OCI-LY3 (cell line): ENCODE results near the gene CAMTA2.

Source experiments
- H2AFZ ChIP-seq: fragments of 200-600, 300-600 bp; shearing (Covaris generic); 2 replicates; pipeline ENCODE4 v1.6.0; 2014; ENCODE audit warnings: antibody characterized with exemption, low read depth, low read length
- H3K27ac ChIP-seq: fragments of 200-600, 300-600 bp; sonication (generic); 2 replicates; pipeline ENCODE4 v1.5.1; 2014; ENCODE audit warnings: mild to moderate bottlenecking, low read length, moderate library complexity, mixed read lengths
- H3K27me3 ChIP-seq: fragments of 200-600, 300-600 bp; sonication (generic); 2 replicates; pipeline ENCODE4 v1.6.1; 2014; ENCODE audit warnings: low read depth, low read length, mixed read lengths
- H3K36me3 ChIP-seq: fragments of 200-600, 300-600 bp; sonication (generic); replicated peaks from 2 replicates; pipeline ENCODE3; 2014; ENCODE audit warnings: low read depth, low read length, mixed read lengths
- H3K4me1 ChIP-seq: fragments of 300-600, 200-600 bp; sonication (generic); 2 replicates; pipeline ENCODE4 v1.6.1; 2014; ENCODE audit warnings: low read length, mixed read lengths
- H3K4me2 ChIP-seq: fragments of 200-600, 300-600 bp; sonication (generic); 2 replicates; pipeline ENCODE4 v1.6.1; 2014; ENCODE audit warnings: low read length, mixed read lengths
- H3K4me3 ChIP-seq: fragments of 300-600, 200-600 bp; sonication (generic); 2 replicates; pipeline ENCODE4 v1.5.1; 2014; ENCODE audit warnings: antibody characterized with exemption, mild to moderate bottlenecking, low read length, moderate library complexity
- H3K79me2 ChIP-seq: fragments of 300-600, 200-600 bp; shearing (Covaris generic); 2 replicates; pipeline ENCODE4 v1.6.1; 2014; ENCODE audit warnings: mild to moderate bottlenecking, low read length, mixed read lengths
- H3K9ac ChIP-seq: fragments of 300-600, 200-600 bp; shearing (Covaris generic); 2 replicates; pipeline ENCODE4 v1.6.0; 2014; ENCODE audit warnings: mild to moderate bottlenecking, low read length, moderate library complexity
- H3K9me3 ChIP-seq: fragments of 200-600, 300-600 bp; shearing (Covaris generic); 2 replicates; pipeline ENCODE4 v1.6.1; 2014; ENCODE audit warnings: low read length, mixed read lengths; ENCODE audit not compliant: insufficient read depth
- H4K20me1 ChIP-seq: fragments of 200-600, 300-600 bp; sonication (generic); 2 replicates; pipeline ENCODE4 v1.6.1; 2016; ENCODE audit warnings: low read length, mixed read lengths; ENCODE audit not compliant: insufficient read depth
- EZH2phosphoT487 ChIP-seq: fragments of 200-600 bp; shearing (Covaris generic); IDR thresholded peaks from 2 replicates; pipeline ENCODE4 v1.6.1; 2018; ENCODE audit warnings: antibody characterized with exemption, mixed run types, low read depth
- TF ChIP-seq, protein P1 (sequence below): fragments of 200-600, 300-600 bp; sonication (generic); IDR thresholded peaks from 2 replicates; pipeline ENCODE4 v1.5.1; 2014; ENCODE audit warnings: antibody characterized with exemption, low read length, low read depth

CAMTA2 gene

GRCh38 chr17:4997302-4998026 lies 10.0 kb upstream of the CAMTA2 start, which contains the start of the genes INCA1 and KIF1C:
INCA1 (minus strand) TSS chr17:4997522; CDS start chr17:4994437, 3,085 bp downstream.
KIF1C (plus strand) TSS chr17:4997950; CDS start chr17:5000247, 2,297 bp downstream.
- Histone ChIP-seq H4K20me1 (no peaks in the 10 kb centered on the region), H3K4me2 (peak within 1 kb of the TSS; percentile 90), H3K36me3 (peaks cover 17% of the 10 kb centered on the region), H2AFZ (no peak within 1 kb of the TSS), H3K9me3 (no peaks in the 10 kb centered on the region), H3K4me3 (peak within 1 kb of the TSS; percentile 100), H3K27me3 (no peaks in the 10 kb centered on the region), H3K4me1 (peaks cover 13% of the 10 kb centered on the region), H3K79me2 (peaks cover 24% of the 10 kb centered on the region), H3K9ac (peak within 1 kb of the TSS; percentile 99), H3K27ac (peak within 1 kb of the TSS; percentile 70)
- TF ChIP-seq, protein P1, sequence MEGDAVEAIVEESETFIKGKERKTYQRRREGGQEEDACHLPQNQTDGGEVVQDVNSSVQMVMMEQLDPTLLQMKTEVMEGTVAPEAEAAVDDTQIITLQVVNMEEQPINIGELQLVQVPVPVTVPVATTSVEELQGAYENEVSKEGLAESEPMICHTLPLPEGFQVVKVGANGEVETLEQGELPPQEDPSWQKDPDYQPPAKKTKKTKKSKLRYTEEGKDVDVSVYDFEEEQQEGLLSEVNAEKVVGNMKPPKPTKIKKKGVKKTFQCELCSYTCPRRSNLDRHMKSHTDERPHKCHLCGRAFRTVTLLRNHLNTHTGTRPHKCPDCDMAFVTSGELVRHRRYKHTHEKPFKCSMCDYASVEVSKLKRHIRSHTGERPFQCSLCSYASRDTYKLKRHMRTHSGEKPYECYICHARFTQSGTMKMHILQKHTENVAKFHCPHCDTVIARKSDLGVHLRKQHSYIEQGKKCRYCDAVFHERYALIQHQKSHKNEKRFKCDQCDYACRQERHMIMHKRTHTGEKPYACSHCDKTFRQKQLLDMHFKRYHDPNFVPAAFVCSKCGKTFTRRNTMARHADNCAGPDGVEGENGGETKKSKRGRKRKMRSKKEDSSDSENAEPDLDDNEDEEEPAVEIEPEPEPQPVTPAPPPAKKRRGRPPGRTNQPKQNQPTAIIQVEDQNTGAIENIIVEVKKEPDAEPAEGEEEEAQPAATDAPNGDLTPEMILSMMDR = no peak
- TF ChIP-seq EZH2phosphoT487 = no peak

GRCh38 chr17:4994081-4994595 lies 6.7 kb upstream of the CAMTA2 start:
- TF ChIP-seq, protein P1 = no peak
- no peak for TF ChIP-seq EZH2phosphoT487
- Histone ChIP-seq H3K9me3 (no peaks in the 10 kb centered on the region), H3K4me1 (0 out of 2 replicates have a peak, but pooled peaks cover 5% of the 10 kb centered on the region), H3K4me3 (no peak overlapping the region), H3K27ac (no peak overlapping the region), H3K36me3 (no peaks in the 10 kb centered on the region), H3K79me2 (peaks cover 13% of the 10 kb centered on the region), H4K20me1 (no peaks in the 10 kb centered on the region), H2AFZ (no peak overlapping the region), H3K4me2 (no peak overlapping the region), H3K9ac (no peak overlapping the region), H3K27me3 (no peaks in the 10 kb centered on the region)

DNA sequence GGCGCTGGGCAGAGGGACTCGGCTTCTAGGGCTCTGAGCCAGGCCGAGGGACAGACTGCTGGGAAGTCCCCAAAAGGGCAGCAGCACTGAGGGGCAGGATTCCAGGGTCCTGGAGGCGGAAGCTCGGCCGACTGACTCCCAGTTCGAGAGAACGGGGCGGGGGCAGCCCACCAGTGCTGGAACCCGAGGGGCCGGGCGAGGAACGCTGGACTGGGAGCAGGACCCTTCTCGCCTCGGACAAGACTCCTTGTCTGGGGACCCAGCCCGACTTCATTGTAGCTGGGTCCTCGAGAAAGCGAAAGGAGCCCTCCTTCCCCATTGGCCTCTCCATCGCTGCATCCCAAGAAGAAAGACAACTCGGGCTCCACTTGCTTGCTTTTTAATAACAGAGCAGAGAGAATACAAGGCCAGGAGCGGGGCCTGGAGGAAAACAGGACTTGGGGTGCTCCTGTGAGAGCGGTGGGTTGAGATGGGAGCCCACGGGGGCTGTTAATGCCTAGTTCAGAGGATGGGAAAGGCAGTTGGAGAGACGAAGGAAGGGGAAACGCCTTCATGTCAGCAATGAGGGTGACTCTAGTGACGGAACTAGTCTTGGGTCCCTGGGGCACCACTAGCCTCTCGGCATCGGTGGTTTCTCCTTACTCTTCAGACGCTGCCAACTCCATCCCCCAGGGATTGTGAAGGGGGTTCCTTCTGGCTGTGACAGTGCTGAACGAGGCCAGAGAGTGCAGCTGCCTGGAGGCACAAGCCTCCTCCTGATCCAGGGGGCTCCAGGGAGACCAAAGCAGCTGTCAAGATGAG lies 492 bp upstream of the CAMTA2 start:
- Histone ChIP-seq H3K9me3 (no peaks in the 10 kb centered on the region), H3K27ac (peak overlapping the region; percentile 55)

More for the DNA sequence above, 492 bp upstream of the CAMTA2 start:
- Histone ChIP-seq H3K9ac (peak overlapping the region; percentile 87), H3K4me3 (peak overlapping the region; percentile 89), H3K27me3 (no peaks in the 10 kb centered on the region), H3K79me2 (peaks cover 18% of the 10 kb centered on the region), H3K36me3 (no peaks in the 10 kb centered on the region), H4K20me1 (no peaks in the 10 kb centered on the region), H3K4me2 (peak overlapping the region; percentile 98), H2AFZ (peak overlapping the region; percentile 76; the same call in 1 of the 2 replicates), H3K4me1 (peaks cover 15% of the 10 kb centered on the region)
- TF ChIP-seq, protein P1 = no peak
- no peak for TF ChIP-seq EZH2phosphoT487
